Measurements from ENCODE around the gene SBF2.
A peak's percentile ranks its signal among the peaks of the same experiment; 100 is the strongest.
"Not testable (repeated sequence)": the region's sequence is repeated elsewhere in the genome, so short reads cannot be mapped to it uniquely, and the experiment has no call there.

Gene SBF2

GRCh38 chr11:10066441-10066840 is 227.6 kb downstream of the SBF2 start:
- no peak for DNase-seq (ENCODE audit: low spot score)

DNA sequence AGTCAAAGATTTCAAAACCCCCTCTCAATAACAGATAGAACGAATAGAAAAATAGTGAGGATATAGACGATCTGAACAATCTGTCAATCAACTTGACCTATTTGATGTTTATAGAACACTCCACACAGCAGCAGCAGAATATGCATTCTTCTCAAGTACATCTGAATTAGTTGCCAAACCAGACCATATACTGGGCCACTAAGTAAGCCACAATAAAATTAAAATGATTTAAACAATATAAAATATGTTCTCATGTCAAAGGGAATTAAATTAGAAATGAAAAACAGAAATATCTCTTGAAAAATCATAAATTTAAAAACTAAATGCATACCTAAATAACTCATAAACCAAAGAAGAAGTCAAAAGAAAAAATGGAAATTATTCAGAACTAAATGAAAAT is 229.2 kb downstream of the SBF2 start:
- no peak for DNase-seq (ENCODE audit: low spot score)

GRCh38 chr11:10058356-10058755 is 235.7 kb downstream of the SBF2 start:
- no peak for DNase-seq (ENCODE audit: low spot score)

- DNase-seq (ENCODE audit: low spot score) = no peak
Measured at GRCh38 chr11:10051868-10052586, 242.0 kb downstream of the SBF2 start.

GRCh38 chr11:10050561-10050960 is 243.5 kb downstream of the SBF2 start:
- no peak for DNase-seq (ENCODE audit: low spot score)

DNA sequence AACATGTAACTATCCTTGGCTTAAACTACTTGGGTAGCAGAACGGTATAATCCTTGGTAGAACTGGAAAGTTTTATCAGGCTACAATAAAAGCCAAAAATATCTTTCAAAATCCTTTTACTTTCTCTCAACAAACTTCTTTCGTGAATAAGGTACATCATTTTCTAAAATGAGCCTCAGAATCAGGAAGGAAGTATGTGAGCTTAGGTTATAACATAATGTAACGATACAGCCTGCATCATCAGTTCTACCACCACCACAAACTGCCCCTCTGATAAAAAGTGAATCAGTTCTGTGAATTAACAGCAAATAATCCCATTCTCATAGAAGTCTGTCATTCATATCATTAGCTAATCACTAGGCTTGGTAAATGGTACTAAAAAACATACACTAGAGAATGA is 244.3 kb downstream of the SBF2 start:
- no peak for DNase-seq (ENCODE audit: low spot score)

- DNase-seq (ENCODE audit: low spot score) = no peak
Measured at GRCh38 chr11:10048350-10048749, 245.7 kb downstream of the SBF2 start.

DNA sequence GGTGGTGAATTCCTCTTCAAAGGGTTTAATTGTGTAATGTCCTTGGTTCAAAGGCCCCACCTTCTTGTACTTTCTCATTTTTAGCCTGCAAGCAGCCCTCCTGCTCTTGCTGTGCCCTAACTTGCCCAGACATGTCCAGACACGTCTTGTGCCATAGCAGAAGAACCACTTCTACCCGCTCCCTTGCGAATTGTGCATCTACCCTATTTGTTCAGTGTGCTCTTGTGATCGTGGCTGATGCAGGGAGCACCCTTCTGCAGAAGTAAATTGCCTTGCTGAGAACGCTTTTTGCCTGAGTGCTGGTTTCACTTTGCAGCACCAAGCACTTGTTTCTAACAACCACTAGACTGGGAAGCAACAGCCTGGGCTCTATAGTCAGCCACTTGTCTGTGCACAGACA is 249.4 kb downstream of the SBF2 start:
- DNase-seq (ENCODE audit: low spot score) = no peak

DNA sequence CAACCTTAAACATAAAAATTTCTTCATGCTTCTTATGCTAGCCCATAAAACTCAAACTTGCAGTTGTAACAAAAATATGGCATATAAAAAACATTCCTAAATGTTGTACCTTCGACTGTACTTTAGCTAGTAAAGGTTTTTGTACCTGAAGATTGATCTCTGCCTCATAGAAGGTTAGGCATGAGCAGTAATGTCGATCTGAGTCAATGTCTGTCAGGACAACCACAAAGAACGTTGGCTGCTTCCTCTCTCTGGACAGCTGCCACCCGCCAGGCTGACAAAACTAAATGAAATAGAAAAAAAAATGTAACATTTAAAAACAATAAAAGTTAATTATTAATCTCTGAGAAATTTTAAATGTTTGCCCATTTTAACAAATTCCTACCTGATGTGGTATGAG is 251.3 kb downstream of the SBF2 start:
- no peak for DNase-seq (ENCODE audit: low spot score)

DNA sequence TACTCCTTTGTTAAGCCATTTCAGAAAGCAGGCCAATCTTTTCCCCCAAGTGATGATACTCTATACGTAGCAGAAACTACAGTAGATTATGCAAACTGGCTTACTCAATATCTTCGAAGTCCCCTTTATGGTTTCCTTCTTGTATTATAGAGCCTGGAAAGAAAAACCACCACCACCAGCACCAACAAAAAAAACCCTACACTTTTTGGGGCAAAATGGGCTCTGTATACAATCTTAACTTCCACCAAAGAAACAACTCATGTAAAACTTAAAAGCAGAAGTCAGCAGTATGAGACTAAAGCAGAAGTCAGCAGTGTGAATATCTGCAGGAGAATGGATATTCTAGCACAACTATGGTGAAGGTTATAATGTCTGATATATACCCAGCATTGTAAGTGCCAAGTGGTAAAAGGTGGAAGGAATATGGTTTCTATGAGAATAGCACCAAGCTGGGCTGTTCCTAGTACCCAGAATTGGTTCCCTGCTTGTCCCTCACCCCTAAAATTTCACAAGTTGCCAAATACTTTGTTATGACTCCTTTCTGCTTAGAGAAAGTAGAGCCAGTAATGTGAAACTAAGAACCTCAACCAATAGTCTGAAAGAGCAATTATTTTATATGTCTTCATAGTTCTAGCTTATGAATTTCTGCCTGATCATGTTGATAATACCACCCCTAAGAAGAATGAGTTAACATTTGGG is 252.1 kb downstream of the SBF2 start:
- no peak for DNase-seq (ENCODE audit: low spot score)

DNA sequence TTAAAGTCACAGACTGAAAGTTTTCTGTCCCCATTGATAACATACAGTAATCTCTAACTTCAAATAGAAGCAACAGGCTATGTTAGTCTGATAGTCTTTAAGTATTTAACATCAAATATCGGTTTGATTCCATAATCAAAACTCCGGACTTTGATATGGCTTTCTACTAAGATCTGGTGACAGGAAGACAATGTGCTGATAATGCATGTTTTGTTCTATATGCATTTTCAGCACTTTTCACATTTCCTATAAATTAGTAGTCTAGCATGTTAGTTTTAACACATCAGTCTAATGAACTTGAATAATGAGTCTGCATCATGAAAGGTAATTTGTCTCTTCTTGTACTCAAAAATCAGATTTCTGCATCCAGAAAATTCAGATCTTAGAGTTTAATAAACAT is 252.7 kb downstream of the SBF2 start:
- no peak for DNase-seq (ENCODE audit: low spot score)

GRCh38 chr11:10038521-10039302 is 255.3 kb downstream of the SBF2 start:
- no peak for DNase-seq (ENCODE audit: low spot score)

- DNase-seq (ENCODE audit: low spot score) = not testable (repeated sequence)
Measured at GRCh38 chr11:10035932-10036331, 258.1 kb downstream of the SBF2 start.

DNA sequence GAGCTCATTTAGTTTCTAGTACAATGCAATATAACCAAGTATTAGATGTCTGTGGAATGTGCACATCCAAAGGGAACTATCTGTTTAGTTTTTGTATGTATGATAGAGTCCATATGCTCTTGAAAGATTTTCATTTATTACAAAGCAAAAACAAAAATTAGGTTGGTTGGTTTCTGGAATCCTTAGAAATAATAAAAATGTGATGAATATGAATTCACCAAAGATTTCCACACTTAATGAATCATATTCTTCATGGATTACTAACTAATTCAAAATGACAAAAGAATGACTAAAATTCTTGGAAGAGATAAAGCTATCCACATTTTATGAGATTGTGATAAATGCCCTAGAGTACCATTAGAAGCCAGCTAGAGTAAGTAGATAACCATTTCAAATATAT is 261.1 kb downstream of the SBF2 start:
- no peak for DNase-seq (ENCODE audit: low spot score)

- no peak for DNase-seq (ENCODE audit: low spot score)
Measured at GRCh38 chr11:10030122-10030490, 263.9 kb downstream of the SBF2 start.

DNA sequence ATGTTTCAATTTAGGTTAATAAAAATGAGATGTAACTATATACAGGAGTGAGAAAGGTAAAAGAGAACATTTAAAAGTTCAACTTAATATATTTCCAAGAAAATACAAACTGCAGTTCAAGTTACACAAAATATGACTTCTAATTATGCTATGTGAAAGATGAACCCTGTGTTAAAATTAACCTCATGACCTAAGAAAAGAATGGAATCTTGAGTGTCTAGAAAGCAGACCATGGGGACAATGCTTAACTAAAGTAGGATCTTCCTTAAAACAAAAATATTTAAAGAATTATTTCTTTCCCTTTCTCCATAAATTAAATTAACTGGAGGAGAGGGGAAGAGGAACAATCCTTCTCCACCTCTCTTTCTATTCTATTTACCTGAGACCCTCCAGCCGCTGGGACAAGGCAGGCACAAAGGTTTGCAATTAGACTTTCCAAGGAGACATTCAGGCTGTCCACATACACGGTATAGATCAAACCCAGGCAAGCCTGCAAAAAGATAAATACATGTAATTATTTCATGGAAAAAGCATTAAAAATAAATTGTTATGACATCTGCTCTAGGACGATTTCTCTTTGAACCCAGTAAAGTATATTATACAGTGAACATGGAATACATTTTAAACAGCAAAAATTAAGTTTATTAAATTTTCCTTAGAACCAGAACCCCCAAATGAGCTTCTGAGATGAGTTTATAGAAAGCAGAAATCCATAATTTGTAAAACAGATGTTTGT is 264.5 kb downstream of the SBF2 start:
- DNase-seq (ENCODE audit: low spot score) = no peak

GRCh38 chr11:10026514-10026913 is 267.5 kb downstream of the SBF2 start:
- DNase-seq (ENCODE audit: low spot score) = no peak

DNA sequence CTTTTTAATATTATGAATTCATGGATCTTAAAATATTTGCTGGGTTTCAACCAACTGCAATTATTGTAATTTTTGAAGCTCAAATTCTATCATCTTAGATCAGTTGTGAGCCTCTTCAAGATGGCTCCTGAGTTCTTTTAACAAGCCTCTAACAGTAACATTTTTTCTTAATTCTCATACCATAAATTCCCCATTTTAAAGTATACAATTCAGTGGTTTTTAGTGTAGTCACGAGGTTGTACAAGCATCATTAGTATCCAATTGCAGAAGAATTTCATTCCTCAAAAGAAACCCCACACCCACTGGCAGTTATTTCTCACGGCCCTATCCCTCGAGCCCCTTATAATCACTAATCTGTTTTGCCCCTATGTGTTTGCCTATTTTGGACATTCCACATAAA is 270.8 kb downstream of the SBF2 start:
- no peak for DNase-seq (ENCODE audit: low spot score)

- DNase-seq (ENCODE audit: low spot score) = no peak
Measured at GRCh38 chr11:10022764-10023163, 271.3 kb downstream of the SBF2 start.

GRCh38 chr11:10021563-10021962 is 272.5 kb downstream of the SBF2 start:
- DNase-seq (ENCODE audit: low spot score) = peak; percentile 17

GRCh38 chr11:10019906-10020682 is 273.9 kb downstream of the SBF2 start:
- no peak for DNase-seq (ENCODE audit: low spot score)

- no peak for DNase-seq (ENCODE audit: low spot score)
Measured at GRCh38 chr11:10017911-10018310, 276.1 kb downstream of the SBF2 start.
